ENCODE data around the gene GLA. TPM values are rescaled to one million over a fixed set of nuclear protein-coding genes. Genes with fewer than 3 reads are reported as not detected.

The GLA gene
- 17.9 and 33.7 TPM in 2 replicates for total RNA-seq

DNA sequence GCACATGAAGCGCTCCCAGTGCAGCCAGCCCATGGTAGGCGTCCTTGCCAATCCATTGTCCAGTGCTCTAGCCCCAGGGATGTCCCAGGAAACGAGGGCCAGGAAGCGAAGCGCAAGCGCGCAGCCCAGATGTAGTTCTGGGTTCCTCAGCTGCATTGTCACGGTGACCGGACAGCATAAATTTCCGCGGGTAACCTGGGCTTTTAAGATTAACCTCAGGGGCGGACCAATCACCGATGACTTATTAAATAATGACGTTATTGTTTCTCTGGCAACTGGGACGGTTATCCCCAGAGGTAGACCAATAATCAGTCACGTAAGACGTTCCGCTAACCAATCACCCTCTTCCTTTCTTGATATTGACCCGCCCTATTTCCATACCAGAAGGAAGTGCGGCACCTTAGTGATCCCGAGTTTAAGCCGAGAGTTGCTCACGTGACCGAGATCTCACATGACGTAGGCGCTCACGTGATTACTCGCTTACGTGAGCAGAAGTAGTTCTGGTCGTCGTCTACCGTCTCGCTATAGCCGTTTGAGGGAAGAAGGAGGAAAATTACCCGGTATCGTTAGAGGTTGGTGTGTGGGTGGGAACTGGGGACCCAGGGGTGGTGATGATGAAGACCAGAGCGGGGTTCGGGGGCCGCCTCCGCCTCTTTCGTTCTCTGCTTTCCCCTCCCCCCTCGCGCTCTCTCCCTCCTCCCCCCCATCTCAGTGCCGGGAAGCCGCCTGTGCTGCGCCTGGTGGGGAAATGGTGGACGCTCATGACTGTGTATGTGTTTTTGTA is at the start of gene GLA, which contains the start of gene HNRNPH2:
GLA (minus strand) TSS at position 178 of the 784 bp plus-strand sequence; CDS start at position 156, 22 bp downstream.
HNRNPH2 (plus strand) TSS at position 475 of the 784 bp plus-strand sequence. CDS start 3,767 bp downstream, outside the sequence.

DNA sequence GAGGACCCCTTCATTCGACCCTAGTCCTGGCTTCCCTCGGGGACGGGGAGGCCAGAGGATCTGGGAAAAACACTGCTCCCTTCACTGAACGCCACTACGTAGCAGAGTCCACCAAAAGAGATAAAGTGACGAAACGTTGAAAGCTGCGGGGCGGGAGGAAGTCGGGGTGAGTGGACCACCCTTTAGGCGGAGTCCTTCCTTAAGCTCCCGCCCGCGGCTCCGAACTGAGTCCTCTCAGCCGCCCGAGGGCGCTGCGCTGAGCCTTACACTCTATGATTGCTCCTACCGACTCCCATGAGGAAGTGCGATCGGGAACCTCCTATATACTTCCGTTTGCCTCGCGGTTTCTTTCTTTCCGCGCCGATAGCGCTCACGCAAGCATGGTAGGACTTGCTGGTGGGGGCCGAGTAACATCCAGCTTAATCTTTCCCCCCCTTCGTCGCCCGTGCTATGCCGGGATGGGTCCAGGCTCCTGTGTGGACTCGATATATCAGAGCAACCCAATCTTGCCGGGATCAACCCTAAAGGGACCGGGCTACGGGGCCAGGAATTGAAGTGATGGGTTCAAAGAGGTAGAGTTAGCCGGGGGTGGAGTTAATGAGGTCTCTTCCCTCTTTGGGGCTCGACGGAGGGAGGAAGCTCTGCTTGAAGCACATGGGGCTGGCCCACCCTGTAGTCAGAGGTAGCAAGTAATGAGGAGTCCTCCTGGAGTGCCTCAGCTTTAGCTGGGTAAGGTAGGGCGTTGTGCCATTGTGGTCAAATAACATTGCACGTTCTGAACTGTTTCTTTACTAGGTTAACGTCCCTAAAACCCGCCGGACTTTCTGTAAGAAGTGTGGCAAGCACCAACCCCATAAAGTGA is 16.8 kb downstream of the GLA start, which contains the start of gene RPL36A:
RPL36A (plus strand) TSS at position 348 of the 862 bp plus-strand sequence; CDS start at position 381, 33 bp downstream.

DNA sequence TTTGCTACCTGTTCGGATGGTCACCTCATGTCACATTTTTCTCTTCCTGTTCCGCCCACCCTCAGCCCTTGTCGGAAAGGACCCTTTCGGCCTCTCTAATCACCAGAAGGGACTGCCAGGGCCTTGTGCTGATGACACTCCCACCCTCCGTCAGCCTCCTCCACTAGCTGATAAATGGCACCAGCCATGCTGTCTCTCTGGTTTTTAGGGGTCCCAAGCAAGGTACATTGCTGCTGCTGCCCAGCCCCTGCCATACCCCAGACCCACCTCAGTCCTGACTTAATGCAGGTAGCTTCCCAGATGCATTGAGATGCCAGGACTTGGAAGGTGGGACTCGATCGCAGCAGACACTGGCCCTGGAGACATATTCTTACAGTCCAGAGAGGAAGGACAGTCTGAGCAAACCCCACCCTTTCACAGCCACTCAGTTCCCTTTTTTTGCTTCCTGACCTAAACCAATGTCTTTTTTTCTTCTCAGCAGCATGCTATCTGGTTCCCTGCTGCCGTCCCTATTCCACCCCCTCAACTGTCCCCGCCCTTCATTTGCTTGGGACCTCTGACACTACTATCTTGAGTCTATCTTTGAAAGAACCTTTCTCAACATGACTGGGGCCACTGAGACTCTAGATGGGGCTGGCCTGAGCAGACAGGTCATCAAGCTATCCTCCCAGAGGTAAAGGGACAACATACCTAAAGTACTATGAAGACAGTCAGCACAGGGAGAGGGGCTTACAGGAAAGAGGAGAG is 21.8 kb downstream of the GLA start, which contains the start of gene BTK:
BTK (minus strand) TSS at position 397 of the 747 bp plus-strand sequence. CDS start 10,907 bp downstream, outside the sequence.

DNA sequence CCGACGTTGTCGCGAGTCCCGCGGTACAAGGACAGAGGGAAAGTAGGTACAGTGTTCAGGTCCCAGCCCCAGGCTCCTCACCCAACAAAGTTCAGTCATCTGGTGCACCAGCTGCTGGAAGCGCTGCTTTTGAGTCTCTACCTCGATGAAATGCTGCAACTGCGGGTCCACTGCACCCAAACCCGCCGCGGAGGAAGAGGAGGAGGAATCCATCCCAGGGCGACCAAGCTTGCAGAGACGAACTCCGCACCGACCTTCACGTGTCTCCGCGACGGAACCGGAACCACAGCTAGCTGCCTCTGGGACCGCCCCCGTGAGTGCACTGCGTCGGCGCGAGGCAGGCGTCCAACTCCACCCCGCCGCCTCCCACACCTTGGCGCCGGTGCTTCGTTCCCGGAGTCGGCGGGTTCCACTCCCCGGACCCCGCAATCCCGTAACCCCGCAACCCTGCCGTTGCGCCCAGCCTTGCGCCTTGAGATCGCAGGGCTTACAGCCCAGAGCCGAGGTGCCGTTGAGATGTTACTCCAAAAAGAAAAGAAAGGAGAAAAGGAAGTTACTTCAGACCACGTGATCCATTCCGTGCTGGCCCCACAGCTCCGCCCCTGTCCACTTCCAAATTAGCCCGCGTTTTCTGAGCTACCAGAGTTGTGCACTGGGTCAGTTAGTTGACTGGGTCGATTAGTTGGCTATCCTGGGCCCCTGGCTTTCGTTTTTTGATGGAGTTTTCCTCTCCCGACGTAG is 59.1 kb downstream of the GLA start, which contains the start of gene TIMM8A:
TIMM8A (minus strand) TSS at position 291 of the 741 bp plus-strand sequence; CDS start at position 213, 78 bp downstream.

Other genes starting within 250 kb of the GLA start
- 0.49 and 1.3 TPM in 2 replicates for gene DRP2, start 188.1 kb downstream of the GLA start, total RNA-seq
- gene TAF7L, start 116.6 kb downstream of the GLA start, total RNA-seq, result not detected in 2 replicates
- 2.9 and 5.3 TPM in 2 replicates for gene TIMM8A, start 59.2 kb downstream of the GLA start, total RNA-seq
- not detected in 2 replicates for gene BTK, start 21.7 kb downstream of the GLA start, total RNA-seq
- gene RPL36A, start 16.9 kb downstream of the GLA start, total RNA-seq, result 1,468 and 2,014 TPM in 2 replicates
- 43.3 and 44.4 TPM in 2 replicates for gene HNRNPH2, start 297 bp upstream of the GLA start, total RNA-seq
- gene ARMCX4, start 77.5 kb upstream of the GLA start, total RNA-seq, result 0.90 and 2.1 TPM in 2 replicates
- 15.9 and 31.8 TPM in 2 replicates for gene ARMCX1, start 142.6 kb upstream of the GLA start, total RNA-seq
- 10.8 and 38.4 TPM in 2 replicates for gene ARMCX6, start 210.1 kb upstream of the GLA start, total RNA-seq
- 46.5 and 66.8 TPM in 2 replicates for gene ARMCX3, start 215.2 kb upstream of the GLA start, total RNA-seq